PC-3 (cell line): ENCODE data around the gene DLGAP3. TPM values are rescaled to one million over a fixed set of nuclear protein-coding genes. Genes with fewer than 3 reads are reported as not detected.

Experiments
- ATAC-seq: fragments of 200-7000 bp; cut with Tn5 transposase; 2 replicates; pipeline ENCODE4 v1.9.1; 2020; ENCODE audit warnings: mild to moderate bottlenecking, moderate library complexity
- BruUV-seq: library from RNA; stranded (reverse); fragments of 400-500 nt; replicated peaks from 2 replicates; lab custom pipeline; 2021; lab: Mats Ljungman, UMichigan
- CTCF ChIA-PET: fragments of 300-600 bp; sonication (Branson Sonifier 250); formaldehyde crosslinking; loops from one replicate; lab custom pipeline; 2022; ENCODE audit warnings: antibody characterized with exemption; lab: Charles Lee
- POLR2A ChIA-PET: fragments of 300-600 bp; sonication (Branson Sonifier 250); formaldehyde crosslinking; loops from one replicate; lab custom pipeline; 2022; ENCODE audit warnings: antibody characterized with exemption; ENCODE audit not compliant: unreplicated experiment; lab: Charles Lee
- DNase-seq: peaks from one replicate; pipeline ENCODE4 v3.0.0-alpha.2; 2015
- H2AFZ ChIP-seq: fragments of 300-600 bp; sonication (generic); 2 replicates; pipeline ENCODE4 v1.6.0; 2016; ENCODE audit warnings: antibody characterized with exemption, low read length
- H3F3A ChIP-seq: fragments of 300-600 bp; sonication (generic); one replicate; pipeline ENCODE4 v1.6.0; 2017; ENCODE audit warnings: antibody characterized with exemption, low read length, control low read depth, mild to moderate bottlenecking; ENCODE audit not compliant: unreplicated experiment
- H3K27ac ChIP-seq: fragments of 300-600 bp; sonication (generic); 2 replicates; pipeline ENCODE4 v1.5.1; 2016; ENCODE audit warnings: mild to moderate bottlenecking, low read length
- H3K27me3 ChIP-seq: fragments of 300-600 bp; sonication (generic); 2 replicates; pipeline ENCODE4 v1.6.1; 2016; ENCODE audit warnings: low read length, mixed read lengths
- H3K36me3 ChIP-seq: fragments of 300-600 bp; sonication (generic); 2 replicates; pipeline ENCODE4 v1.6.1; 2016; ENCODE audit warnings: low read depth, mixed run types, low read length, mixed read lengths
- H3K4me1 ChIP-seq: fragments of 300-600 bp; sonication (generic); 2 replicates; pipeline ENCODE4 v1.5.1; 2016; ENCODE audit warnings: low read length; ENCODE audit not compliant: insufficient read depth
- H3K4me2 ChIP-seq: fragments of 300-600 bp; sonication (generic); 2 replicates; pipeline ENCODE4 v1.6.0; 2016; ENCODE audit warnings: low read length
- H3K4me3 ChIP-seq: fragments of 300-600 bp; sonication (generic); 2 replicates; pipeline ENCODE4 v1.5.1; 2016; ENCODE audit warnings: mild to moderate bottlenecking, low read length, mixed read lengths
- H3K79me2 ChIP-seq: fragments of 300-600 bp; sonication (generic); 2 replicates; pipeline ENCODE4 v1.6.1; 2017; ENCODE audit warnings: low read length, mixed read lengths
- H3K9ac ChIP-seq: fragments of 300-600 bp; sonication (generic); 2 replicates; pipeline ENCODE4 v1.6.0; 2016; ENCODE audit warnings: mild to moderate bottlenecking, low read length
- H3K9me2 ChIP-seq: fragments of 300-600 bp; sonication (generic); replicated peaks from 2 replicates; pipeline ENCODE4 v1.6.1; 2016; ENCODE audit warnings: mixed run types, low read length, mixed read lengths
- H3K9me3 ChIP-seq: fragments of 300-600 bp; sonication (generic); 2 replicates; pipeline ENCODE4 v1.6.1; 2016; ENCODE audit warnings: low read length, mixed read lengths
- H4K20me1 ChIP-seq: fragments of 300-600 bp; sonication (generic); 2 replicates; pipeline ENCODE4 v1.6.1; 2016; ENCODE audit warnings: low read length, mixed read lengths
- CTCF ChIP-seq: fragments of 300-600 bp; sonication (generic); conservative IDR thresholded peaks from 2 replicates; pipeline ENCODE4 v1.5.1; 2017; ENCODE audit warnings: antibody characterized with exemption, low read depth, mild to moderate bottlenecking, low read length
- EZH2 ChIP-seq: fragments of 300-600 bp; sonication (generic); IDR thresholded peaks from one replicate; pipeline ENCODE4 v1.6.1; 2017; ENCODE audit warnings: antibody characterized with exemption, mild to moderate bottlenecking, low read length; ENCODE audit not compliant: unreplicated experiment
- EZH2phosphoT487 ChIP-seq: fragments of 300-600 bp; sonication (generic); IDR thresholded peaks from 2 replicates; pipeline ENCODE4 v1.6.1; 2018; ENCODE audit warnings: mild to moderate bottlenecking, antibody characterized with exemption, low read length, borderline replicate concordance
- intact Hi-C: fragments of 100-400 bp; cut with micrococcal nuclease; formaldehyde crosslinking; loops from 2 replicates; pipeline ENCODE4 v1.9.0; 2023
- total RNA-seq: library from RNA; depleted of rRNA; stranded (reverse); fragments of >200 nt; gene quantifications from 2 replicates; pipeline ENCODE4 v1.2.3, GENCODE V29; 2014

DLGAP3 gene
- total RNA-seq, 1 experiment from 2014 or later: not detected

- Histone ChIP-seq H3K4me2 (no peak overlapping the region), H3K79me2 (no peaks in the 10 kb centered on the region), H3K4me3 (no peak overlapping the region), H4K20me1 (no peaks in the 10 kb centered on the region), H3K4me1 (peaks cover 3% of the 10 kb centered on the region; the same call in 1 of the 2 replicates), H3F3A (no peaks in the 10 kb centered on the region), H3K9ac (no peak overlapping the region), H3K27me3 (peaks cover 39% of the 10 kb centered on the region), H3K27ac (no peak overlapping the region), H3K36me3 (no peaks in the 10 kb centered on the region), H2AFZ (no peak overlapping the region), H3K9me3 (no peaks in the 10 kb centered on the region), H3K9me2 (no peaks in the 10 kb centered on the region)
- BruUV-seq: no TSS peak
- TF ChIP-seq CTCF (no peak), EZH2phosphoT487 (no peak), EZH2 (no peak)
- ChIA-PET CTCF (no interaction called here), POLR2A (no interaction called here)
- DNase-seq: no peak
- ATAC-seq: no peak
- intact Hi-C loops: no loop called here
Observed at GRCh38 chr1:34869760-34870159, 59.7 kb downstream of the DLGAP3 start.

- BruUV-seq: no TSS peak
- POLR2A ChIA-PET: no interaction called here
Observed at GRCh38 chr1:34868230-34869049, 61.0 kb downstream of the DLGAP3 start.

More at GRCh38 chr1:34868230-34869049, 61.0 kb downstream of the DLGAP3 start:
- Histone ChIP-seq H3F3A (no peaks in the 10 kb centered on the region), H3K36me3 (no peaks in the 10 kb centered on the region), H3K9me2 (no peaks in the 10 kb centered on the region), H3K4me2 (no peak overlapping the region), H2AFZ (no peak overlapping the region), H3K79me2 (no peaks in the 10 kb centered on the region), H3K4me3 (no peak overlapping the region), H3K9ac (no peak overlapping the region), H3K4me1 (peaks cover 3% of the 10 kb centered on the region; the same call in 1 of the 2 replicates), H3K27ac (no peak overlapping the region), H3K27me3 (peaks cover 26% of the 10 kb centered on the region), H3K9me3 (no peaks in the 10 kb centered on the region), H4K20me1 (no peaks in the 10 kb centered on the region)
- no peak for TF ChIP-seq EZH2phosphoT487
- no peak for TF ChIP-seq EZH2
- no peak for TF ChIP-seq CTCF
- no peak for DNase-seq
- CTCF ChIA-PET: interaction anchor here (0.5 kb wide), 1 partner anchor 502 kb away, joined by 8 read pairs; no protein-coding TSS in a partner anchor
- no peak for ATAC-seq
- intact Hi-C loops: no loop called here
